ENCODE results near the gene CBX6. TPM values are rescaled to one million over a fixed set of nuclear protein-coding genes. Genes with fewer than 3 reads are reported as not detected.

Gene CBX6
- total RNA-seq, 2 experiments from 2014 or later = 45.2 to 67.2 TPM

DNA sequence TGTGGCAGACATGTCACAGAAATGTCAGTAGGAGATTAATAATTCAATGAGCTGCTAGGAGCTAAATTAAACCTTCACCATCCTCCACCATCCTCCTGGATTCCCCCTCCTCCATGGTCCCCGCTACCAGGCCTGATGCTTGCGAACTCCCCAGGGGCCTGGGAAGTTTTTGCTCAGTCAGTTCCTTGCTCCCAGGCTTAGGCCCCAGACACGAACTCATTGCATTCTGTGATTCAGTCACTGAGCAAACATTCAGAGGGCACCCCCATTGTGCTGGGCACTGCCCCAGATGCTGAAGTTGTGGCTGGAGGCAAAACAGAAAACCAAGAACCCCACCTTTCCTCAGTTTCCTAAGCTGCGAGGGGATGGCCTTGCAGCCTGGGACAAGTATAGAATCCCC, 42.5 kb downstream of the CBX6 start:
- no peaks in the 10 kb centered on the region for H3K36me3 ChIP-seq (ENCODE audit: insufficient read depth, low read length)
- H3K9me2 ChIP-seq (ENCODE audit: insufficient read depth, low read length) = no peaks in the 10 kb centered on the region
- TF ChIP-seq, protein P1, sequence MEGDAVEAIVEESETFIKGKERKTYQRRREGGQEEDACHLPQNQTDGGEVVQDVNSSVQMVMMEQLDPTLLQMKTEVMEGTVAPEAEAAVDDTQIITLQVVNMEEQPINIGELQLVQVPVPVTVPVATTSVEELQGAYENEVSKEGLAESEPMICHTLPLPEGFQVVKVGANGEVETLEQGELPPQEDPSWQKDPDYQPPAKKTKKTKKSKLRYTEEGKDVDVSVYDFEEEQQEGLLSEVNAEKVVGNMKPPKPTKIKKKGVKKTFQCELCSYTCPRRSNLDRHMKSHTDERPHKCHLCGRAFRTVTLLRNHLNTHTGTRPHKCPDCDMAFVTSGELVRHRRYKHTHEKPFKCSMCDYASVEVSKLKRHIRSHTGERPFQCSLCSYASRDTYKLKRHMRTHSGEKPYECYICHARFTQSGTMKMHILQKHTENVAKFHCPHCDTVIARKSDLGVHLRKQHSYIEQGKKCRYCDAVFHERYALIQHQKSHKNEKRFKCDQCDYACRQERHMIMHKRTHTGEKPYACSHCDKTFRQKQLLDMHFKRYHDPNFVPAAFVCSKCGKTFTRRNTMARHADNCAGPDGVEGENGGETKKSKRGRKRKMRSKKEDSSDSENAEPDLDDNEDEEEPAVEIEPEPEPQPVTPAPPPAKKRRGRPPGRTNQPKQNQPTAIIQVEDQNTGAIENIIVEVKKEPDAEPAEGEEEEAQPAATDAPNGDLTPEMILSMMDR (conservative IDR thresholded peaks at IDR 0.05; ENCODE audit: low read length) = no peak
- TF ChIP-seq EZH2phosphoT487 (IDR thresholded peaks at IDR 0.05; ENCODE audit: borderline replicate concordance, low read depth, low read length) = no peak
- H3K79me2 ChIP-seq (ENCODE audit: insufficient read depth, low read depth, low read length) = no peaks in the 10 kb centered on the region
- BruUV-seq (replicated peaks) = no TSS peak
- H3K4me3 ChIP-seq (ENCODE audit: low read depth, low read length, poor library complexity, severe bottlenecking) = no peak overlapping the region
- H4K20me1 ChIP-seq (ENCODE audit: insufficient read depth, low read length) = no peaks in the 10 kb centered on the region
- H2AFZ ChIP-seq (ENCODE audit: low read length) = no peak overlapping the region
- intact Hi-C loops (cut with micrococcal nuclease; ENCODE audit: unreplicated experiment) = loop anchor here (10.0 kb wide), 1 partner anchor 85 kb away; no protein-coding TSS in a partner anchor
- H3K4me2 ChIP-seq (ENCODE audit: low read length) = no peak overlapping the region
- ChIA-PET POLR2A (no interaction called here), CTCF (ENCODE audit: unreplicated experiment) (no interaction called here)
- no peaks in the 10 kb centered on the region for H3K9me3 ChIP-seq (ENCODE audit: low read length)
- H3K4me1 ChIP-seq (ENCODE audit: insufficient read depth, low read length, poor library complexity, severe bottlenecking) = no peaks in the 10 kb centered on the region
- no peak overlapping the region for H3K27ac ChIP-seq (ENCODE audit: low read depth, low read length, poor library complexity, severe bottlenecking)
- no peak for DNase-seq (ENCODE audit: low spot score)

DNA sequence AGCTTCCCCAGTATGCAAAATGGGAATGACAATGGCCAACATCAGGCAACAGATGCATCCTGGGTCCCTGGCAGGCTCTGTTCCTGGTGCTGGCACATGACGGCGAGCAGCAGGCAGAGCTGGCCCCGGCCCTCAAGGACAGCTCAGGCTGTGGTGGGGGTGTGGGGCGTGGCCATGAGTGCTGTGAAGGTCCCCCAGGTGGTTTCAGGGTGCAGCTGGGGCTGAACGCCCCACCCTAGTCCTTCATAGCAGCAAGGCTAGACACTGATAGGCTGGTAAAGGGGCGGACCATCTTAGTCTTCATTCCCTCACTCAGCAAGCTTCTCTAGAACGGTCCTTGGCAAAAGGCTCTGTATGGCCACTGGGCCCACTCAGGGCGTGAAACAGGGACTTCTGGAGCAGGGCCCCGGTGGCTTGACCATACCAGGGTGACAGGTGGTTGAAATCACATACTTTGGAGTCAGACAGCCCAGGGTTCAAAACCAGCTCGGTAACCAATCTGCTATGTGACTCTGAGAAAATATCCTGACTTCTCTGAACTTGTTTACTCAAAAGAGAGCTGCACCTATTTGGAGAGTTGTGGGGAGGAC, 43.3 kb downstream of the CBX6 start:
- Histone ChIP-seq H3K9me2 (ENCODE audit: insufficient read depth, low read length) (no peaks in the 10 kb centered on the region), H3K9me3 (ENCODE audit: low read length) (no peaks in the 10 kb centered on the region), H3K4me2 (ENCODE audit: low read length) (no peak overlapping the region), H3K79me2 (ENCODE audit: insufficient read depth, low read depth, low read length) (no peaks in the 10 kb centered on the region), H3K4me1 (ENCODE audit: insufficient read depth, low read length, poor library complexity, severe bottlenecking) (no peaks in the 10 kb centered on the region), H3K4me3 (ENCODE audit: low read depth, low read length, poor library complexity, severe bottlenecking) (no peak overlapping the region), H2AFZ (ENCODE audit: low read length) (no peak overlapping the region), H3K27ac (ENCODE audit: low read depth, low read length, poor library complexity, severe bottlenecking) (no peak overlapping the region), H4K20me1 (ENCODE audit: insufficient read depth, low read length) (no peaks in the 10 kb centered on the region), H3K36me3 (ENCODE audit: insufficient read depth, low read length) (no peaks in the 10 kb centered on the region)
- POLR2A ChIA-PET = no interaction called here
- BruUV-seq (replicated peaks) = no TSS peak
- intact Hi-C loops (cut with micrococcal nuclease; ENCODE audit: unreplicated experiment) = loop anchor here (10.0 kb wide), 1 partner anchor 86 kb away; no protein-coding TSS in a partner anchor
- TF ChIP-seq, protein P1 (conservative IDR thresholded peaks at IDR 0.05; ENCODE audit: low read length) = no peak
- no peak for TF ChIP-seq EZH2phosphoT487 (IDR thresholded peaks at IDR 0.05; ENCODE audit: borderline replicate concordance, low read depth, low read length)
- no peak for DNase-seq (ENCODE audit: low spot score)
- CTCF ChIA-PET (ENCODE audit: unreplicated experiment) = no interaction called here

DNA sequence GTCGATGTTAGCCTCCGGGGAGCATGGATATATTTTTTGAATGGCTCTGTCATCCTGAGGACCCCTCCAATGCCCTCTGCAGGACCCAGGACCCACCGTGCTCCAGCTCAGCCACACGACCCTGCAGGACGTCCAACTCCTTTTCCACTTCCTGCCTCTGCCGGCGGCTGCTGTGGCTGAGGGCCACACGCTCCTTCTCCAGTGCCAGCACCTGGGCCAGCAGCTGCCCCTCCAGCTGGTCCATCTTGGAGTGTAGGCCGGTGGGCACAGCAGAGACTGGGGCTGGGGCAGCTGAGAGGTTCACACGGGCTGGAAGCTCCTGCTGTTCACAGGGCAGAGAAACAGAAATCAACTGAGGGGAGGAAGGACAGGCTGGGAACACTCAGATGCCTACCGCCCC, 43.8 kb downstream of the CBX6 start:
- no peak for TF ChIP-seq EZH2phosphoT487 (IDR thresholded peaks at IDR 0.05; ENCODE audit: borderline replicate concordance, low read depth, low read length)
- TF ChIP-seq, protein P1 (conservative IDR thresholded peaks at IDR 0.05; ENCODE audit: low read length) = no peak
- no peak for DNase-seq (ENCODE audit: low spot score)
- Histone ChIP-seq H4K20me1 (ENCODE audit: insufficient read depth, low read length) (no peaks in the 10 kb centered on the region), H3K4me1 (ENCODE audit: insufficient read depth, low read length, poor library complexity, severe bottlenecking) (no peaks in the 10 kb centered on the region), H3K4me2 (ENCODE audit: low read length) (no peak overlapping the region), H3K9me2 (ENCODE audit: insufficient read depth, low read length) (no peaks in the 10 kb centered on the region), H3K4me3 (ENCODE audit: low read depth, low read length, poor library complexity, severe bottlenecking) (no peak overlapping the region), H3K79me2 (ENCODE audit: insufficient read depth, low read depth, low read length) (no peaks in the 10 kb centered on the region), H3K9me3 (ENCODE audit: low read length) (no peaks in the 10 kb centered on the region), H2AFZ (ENCODE audit: low read length) (no peak overlapping the region), H3K27ac (ENCODE audit: low read depth, low read length, poor library complexity, severe bottlenecking) (no peak overlapping the region), H3K36me3 (ENCODE audit: insufficient read depth, low read length) (no peaks in the 10 kb centered on the region)
- ChIA-PET POLR2A (no interaction called here), CTCF (ENCODE audit: unreplicated experiment) (no interaction called here)
- intact Hi-C loops (cut with micrococcal nuclease; ENCODE audit: unreplicated experiment) = loop anchor here (10.0 kb wide), 1 partner anchor 87 kb away; no protein-coding TSS in a partner anchor
- BruUV-seq (replicated peaks) = no TSS peak

Measured in OCI-LY7 (cell line).